HCT116 (cell line): ENCODE results near the gene RFTN2.

Experiments used
- ATF3 ChIP-seq: IDR thresholded peaks from 2 replicates; pipeline ENCODE4 v1.6.1; 2012
- CBX3 ChIP-seq: IDR thresholded peaks from 2 replicates; pipeline ENCODE4 v1.6.1; 2012; ENCODE audit warnings: low read depth
- CTCF ChIP-seq, 3 experiments: fragments of 200-600 bp in 1 of 3; sonication (generic) in 1 of 3; IDR thresholded peaks in 2 of 3; conservative IDR thresholded peaks in 1 of 3; 2 replicates each; pipeline ENCODE4 v1.5.1; 2012 to 2017; ENCODE audit warnings: low read depth in 2 of 3, low read length in 2 of 3, antibody characterized with exemption in 1 of 3, borderline replicate concordance in 1 of 3, control low read depth in 1 of 3, mild to moderate bottlenecking in 1 of 3, mixed read lengths in 1 of 3, mixed run types in 1 of 3, moderate library complexity in 1 of 3; ENCODE audit not compliant: insufficient read depth in 1 of 3
- EZH2 ChIP-seq: fragments of 200-600 bp; sonication (generic); IDR thresholded peaks from 2 replicates; pipeline ENCODE4 v1.6.1; 2017; ENCODE audit warnings: antibody characterized with exemption, mixed run types
- EZH2phosphoT487 ChIP-seq: fragments of 200-600 bp; IDR thresholded peaks from 2 replicates; pipeline ENCODE4 v1.6.1; 2018; ENCODE audit warnings: antibody characterized with exemption, borderline replicate concordance
- MAX ChIP-seq: IDR thresholded peaks from 2 replicates; pipeline ENCODE4 v1.6.1; 2012
- POLR2A ChIP-seq: IDR thresholded peaks from 2 replicates; pipeline ENCODE4 v1.7.0; 2011; ENCODE audit warnings: borderline replicate concordance; ENCODE audit not compliant: insufficient read depth, insufficient read length; ENCODE audit errors: extremely low read depth
- POLR2AphosphoS5 ChIP-seq: IDR thresholded peaks from 2 replicates; pipeline ENCODE4 v1.6.1; 2011; ENCODE audit warnings: mild to moderate bottlenecking, low read depth, low read length, moderate library complexity
- REST ChIP-seq: IDR thresholded peaks from 2 replicates; pipeline ENCODE4 v1.6.1; 2012; ENCODE audit warnings: low read depth
- SIN3A ChIP-seq: IDR thresholded peaks from 2 replicates; pipeline ENCODE4 v1.6.1; 2012; ENCODE audit warnings: low read depth
- TCF7L2 ChIP-seq: IDR thresholded peaks from 2 replicates; pipeline ENCODE4 v1.7.0; 2011; ENCODE audit warnings: borderline replicate concordance, inconsistent platforms; ENCODE audit not compliant: insufficient read depth, insufficient read length; ENCODE audit errors: extremely low read depth
- YY1 ChIP-seq: IDR thresholded peaks from 2 replicates; pipeline ENCODE4 v1.6.1; 2011; ENCODE audit warnings: low read length, low read depth, moderate library complexity, mild to moderate bottlenecking; ENCODE audit not compliant: insufficient replicate concordance; ENCODE audit errors: extremely low read depth

GRCh38 chr2:197717863-197718262, 42.5 kb upstream of the RFTN2 start:
- TF ChIP-seq TCF7L2 (no peak), POLR2AphosphoS5 (no peak), POLR2A (no peak), CTCF (IDR thresholded peaks at IDR 0.05 in 2 of 3, conservative IDR thresholded peaks at IDR 0.05 in 1 of 3; ENCODE audit: borderline replicate concordance in 1 of 3, insufficient read depth in 1 of 3, low read depth in 2 of 3, low read length in 2 of 3) (no peak), MAX (no peak), SIN3A (no peak), CBX3 (no peak), EZH2phosphoT487 (no peak), ATF3 (no peak), YY1 (no peak), REST (no peak), EZH2 (no peak)
